Nucleus accumbens (tissue), 56 donors: Measurements from ENCODE around the gene PCDHGA6.
"Not testable (repeated sequence)": the region's sequence is repeated elsewhere in the genome, so short reads cannot be mapped to it uniquely, and the experiment has no call there.

Experiments
- DNase-seq, 56 donors: peaks; one replicate each; lab custom pipeline; 2025; lab: John Stamatoyannopoulos, UW

The PCDHGA6 gene

DNA sequence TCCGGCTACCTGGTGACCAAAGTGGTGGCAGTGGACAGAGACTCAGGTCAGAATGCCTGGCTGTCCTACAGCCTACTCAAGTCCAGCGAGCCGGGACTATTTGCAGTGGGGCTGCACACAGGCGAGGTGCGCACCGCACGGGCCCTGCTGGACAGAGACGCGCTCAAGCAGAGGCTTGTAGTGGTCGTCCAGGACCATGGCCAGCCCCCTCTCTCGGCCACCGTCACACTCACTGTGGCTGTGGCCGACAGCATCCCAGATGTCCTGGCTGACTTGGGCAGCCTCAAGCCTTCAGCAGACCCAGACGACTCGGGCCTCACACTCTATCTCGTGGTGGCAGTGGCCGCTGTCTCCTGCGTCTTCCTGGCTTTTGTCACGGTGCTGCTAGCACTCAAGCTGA is 16.7 kb upstream of the PCDHGA6 start:
- DNase-seq = no peak

DNA sequence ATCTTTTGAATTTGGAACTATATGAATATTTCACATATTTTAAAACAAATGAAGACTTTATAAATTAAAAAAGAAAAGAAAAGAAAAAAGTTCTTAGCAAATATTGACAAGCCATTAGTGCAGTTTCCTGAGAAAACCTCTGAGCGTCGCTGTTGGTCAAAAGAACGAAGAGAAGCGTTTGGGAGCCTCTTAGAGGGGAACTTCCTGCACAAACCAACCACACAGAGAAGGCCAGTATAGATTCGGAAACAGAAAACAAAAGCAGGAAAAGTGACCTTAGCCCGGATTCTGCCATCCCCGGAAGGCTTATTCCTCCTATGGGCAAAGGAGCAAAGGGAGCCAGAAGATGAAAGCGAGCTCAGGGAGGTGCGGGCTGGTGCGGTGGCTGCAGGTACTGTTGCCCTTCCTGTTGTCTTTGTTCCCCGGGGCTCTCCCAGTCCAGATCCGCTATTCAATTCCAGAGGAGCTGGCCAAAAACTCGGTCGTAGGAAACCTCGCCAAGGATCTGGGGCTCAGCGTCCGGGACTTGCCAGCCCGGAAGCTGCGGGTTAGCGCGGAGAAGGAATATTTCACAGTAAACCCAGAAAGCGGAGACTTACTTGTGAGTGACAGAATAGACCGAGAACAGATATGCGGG is 13.8 kb upstream of the PCDHGA6 start, which contains the start of gene PCDHGB2:
Gene PCDHGB2 (plus strand): TSS at position 205 of the 637 bp plus-strand sequence. CDS start 142 bp downstream, at position 347.
- peak in 1 of 56 donors; percentile 5 for DNase-seq

DNA sequence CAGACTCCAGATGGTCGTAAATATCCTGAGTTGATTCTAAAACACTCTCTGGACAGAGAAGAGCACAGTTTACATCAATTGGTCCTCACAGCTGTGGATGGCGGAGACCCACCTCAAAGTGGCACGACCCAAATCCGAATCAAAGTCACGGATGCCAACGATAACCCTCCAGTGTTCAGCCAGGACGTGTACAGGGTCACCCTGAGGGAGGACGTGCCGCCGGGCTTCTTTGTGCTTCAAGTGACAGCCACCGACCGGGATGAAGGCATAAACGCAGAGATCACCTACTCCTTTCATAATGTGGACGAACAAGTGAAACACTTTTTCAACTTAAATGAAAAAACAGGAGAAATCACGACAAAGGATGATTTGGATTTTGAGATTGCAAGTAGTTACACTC is 13.0 kb upstream of the PCDHGA6 start:
- no peak for DNase-seq

GRCh38 chr5:141362719-141363118 is 11.0 kb upstream of the PCDHGA6 start:
- no peak for DNase-seq

DNA sequence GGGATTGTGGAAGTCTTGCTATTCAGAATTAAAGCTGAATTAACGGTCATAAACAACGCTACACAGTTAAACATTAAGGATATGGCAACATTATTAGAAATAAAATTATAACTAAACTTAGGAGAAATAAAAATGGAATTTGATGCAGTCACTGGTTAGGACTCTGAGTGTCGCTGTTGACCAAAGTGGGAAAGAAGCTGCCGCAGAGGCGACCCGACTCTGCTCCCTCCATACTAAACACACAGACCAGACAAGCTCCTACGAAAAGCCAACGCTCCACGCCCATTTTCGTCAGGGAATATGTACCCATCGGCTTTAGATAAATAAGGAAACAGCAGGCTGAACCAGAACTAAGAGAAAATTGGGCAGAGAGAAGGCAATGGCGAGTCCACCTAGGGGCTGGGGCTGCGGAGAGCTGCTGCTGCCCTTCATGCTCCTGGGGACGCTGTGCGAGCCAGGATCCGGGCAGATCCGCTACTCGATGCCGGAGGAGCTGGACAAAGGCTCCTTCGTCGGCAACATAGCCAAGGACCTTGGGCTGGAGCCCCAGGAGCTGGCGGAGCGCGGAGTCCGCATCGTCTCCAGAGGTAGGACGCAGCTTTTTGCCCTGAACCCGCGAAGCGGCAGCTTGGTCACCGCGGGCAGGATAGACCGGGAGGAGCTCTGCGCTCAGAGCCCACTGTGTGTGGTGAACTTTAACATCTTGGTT is 9.6 kb upstream of the PCDHGA6 start, which contains the start of gene PCDHGA5:
Gene PCDHGA5 (plus strand): TSS at position 211 of the 709 bp plus-strand sequence. CDS start 169 bp downstream, at position 380.
- DNase-seq = no peak

DNA sequence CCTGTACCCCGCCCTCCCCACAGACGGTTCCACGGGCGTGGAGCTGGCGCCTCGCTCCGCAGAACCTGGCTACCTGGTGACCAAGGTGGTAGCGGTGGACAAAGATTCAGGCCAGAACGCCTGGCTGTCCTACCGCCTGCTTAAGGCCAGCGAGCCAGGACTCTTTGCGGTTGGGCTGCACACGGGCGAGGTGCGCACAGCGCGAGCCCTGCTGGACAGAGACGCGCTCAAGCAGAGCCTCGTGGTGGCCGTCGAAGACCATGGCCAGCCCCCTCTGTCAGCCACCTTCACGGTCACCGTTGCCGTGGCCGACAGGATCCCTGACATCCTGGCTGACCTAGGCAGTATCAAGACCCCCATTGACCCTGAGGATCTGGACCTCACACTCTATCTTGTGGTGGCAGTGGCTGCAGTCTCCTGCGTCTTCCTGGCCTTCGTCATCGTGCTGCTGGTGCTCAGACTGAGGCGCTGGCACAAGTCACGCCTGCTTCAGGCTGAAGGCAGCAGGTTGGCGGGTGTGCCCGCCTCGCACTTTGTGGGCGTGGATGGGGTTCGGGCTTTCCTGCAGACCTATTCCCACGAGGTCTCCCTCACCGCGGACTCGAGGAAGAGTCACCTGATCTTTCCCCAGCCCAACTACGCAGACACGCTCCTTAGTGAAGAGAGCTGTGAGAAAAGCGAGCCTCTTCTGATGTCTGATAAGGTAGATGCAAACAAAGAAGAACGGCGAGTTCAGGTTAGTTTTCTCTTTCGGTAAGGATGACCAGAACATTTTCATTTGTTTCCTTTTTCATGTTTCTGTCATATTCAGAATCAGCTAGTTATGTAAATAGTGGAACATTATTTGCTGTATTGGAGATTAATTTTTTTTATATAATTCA is 7.4 kb upstream of the PCDHGA6 start:
- no peak for DNase-seq

- DNase-seq = peak in 1 of 56 donors; percentile 16
These were observed 3.5 kb upstream of the PCDHGA6 start, which contains the start of gene PCDHGB3 for GRCh38 chr5:141369994-141370848. PCDHGB3 (plus strand) TSS chr5:141370242; CDS start chr5:141370395, 153 bp downstream.

DNA sequence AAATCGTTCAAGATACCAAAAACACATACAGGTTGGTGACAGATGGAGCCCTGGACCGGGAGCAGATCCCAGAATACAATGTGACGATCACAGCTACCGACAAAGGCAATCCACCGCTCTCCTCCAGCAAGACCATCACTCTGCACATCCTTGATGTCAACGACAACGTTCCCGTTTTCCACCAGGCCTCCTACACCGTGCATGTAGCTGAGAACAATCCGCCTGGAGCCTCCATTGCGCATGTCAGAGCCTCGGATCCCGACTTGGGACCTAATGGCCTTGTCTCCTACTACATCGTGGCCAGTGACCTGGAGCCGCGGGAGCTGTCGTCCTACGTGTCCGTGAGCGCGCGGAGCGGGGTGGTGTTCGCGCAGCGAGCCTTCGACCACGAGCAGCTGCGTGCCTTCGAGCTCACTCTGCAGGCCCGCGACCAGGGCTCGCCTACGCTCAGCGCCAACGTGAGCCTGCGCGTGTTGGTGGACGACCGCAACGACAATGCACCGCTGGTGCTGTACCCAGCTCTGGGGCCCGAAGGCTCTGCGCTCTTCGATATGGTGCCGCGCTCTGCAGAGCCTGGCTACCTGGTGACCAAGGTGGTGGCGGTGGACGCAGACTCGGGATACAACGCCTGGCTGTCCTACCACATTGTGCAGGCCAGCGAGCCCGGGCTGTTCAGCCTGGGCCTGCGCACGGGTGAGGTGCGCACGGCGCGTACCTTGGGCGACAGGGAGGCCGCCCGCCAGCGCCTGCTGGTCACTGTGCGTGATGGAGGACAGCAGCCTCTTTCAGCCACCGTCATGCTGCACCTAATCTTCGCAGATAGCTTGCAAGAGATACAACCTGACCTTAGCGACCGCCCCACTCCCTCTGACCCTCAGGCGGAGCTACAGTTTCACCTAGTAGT is 1.9 kb upstream of the PCDHGA6 start:
- DNase-seq = no peak

DNA sequence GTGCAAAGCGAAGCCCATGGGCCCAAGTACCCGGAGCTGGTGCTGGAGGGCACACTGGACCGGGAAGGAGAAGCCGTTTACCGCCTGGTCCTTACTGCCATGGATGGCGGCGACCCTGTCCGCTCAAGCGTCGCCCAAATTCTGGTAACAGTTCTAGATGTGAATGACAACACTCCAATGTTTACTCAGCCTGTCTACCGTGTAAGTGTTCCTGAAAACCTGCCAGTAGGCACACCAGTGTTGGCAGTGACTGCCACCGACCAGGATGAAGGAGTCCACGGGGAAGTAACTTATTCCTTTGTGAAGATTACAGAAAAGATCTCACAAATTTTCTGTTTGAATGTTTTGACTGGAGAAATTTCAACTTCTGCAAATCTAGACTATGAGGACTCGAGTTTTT is 936 bp downstream of the PCDHGA6 start:
- no peak for DNase-seq

DNA sequence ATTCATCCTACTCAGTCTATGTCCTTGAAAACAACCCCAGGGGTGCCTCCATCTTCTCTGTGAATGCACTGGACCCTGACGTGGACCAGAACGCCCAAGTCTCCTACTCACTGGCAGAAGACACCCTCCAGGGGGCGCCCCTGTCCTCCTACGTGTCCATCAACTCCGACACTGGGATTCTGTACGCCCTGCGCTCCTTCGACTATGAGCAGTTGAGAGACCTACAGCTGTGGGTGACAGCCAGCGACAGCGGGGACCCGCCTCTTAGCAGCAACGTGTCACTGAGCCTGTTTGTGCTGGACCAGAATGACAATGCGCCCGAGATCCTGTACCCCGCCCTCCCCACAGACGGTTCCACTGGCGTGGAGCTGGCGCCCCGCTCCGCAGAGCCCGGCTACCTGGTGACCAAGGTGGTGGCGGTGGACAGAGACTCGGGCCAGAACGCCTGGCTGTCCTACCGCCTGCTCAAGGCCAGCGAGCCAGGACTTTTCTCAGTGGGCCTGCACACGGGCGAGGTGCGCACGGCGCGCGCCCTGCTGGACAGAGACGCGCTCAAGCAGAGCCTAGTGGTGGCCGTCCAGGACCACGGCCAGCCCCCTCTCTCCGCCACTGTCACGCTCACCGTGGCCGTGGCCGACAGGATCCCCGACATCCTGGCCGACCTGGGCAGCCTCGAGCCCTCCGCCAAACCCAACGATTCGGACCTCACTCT is 1.9 kb downstream of the PCDHGA6 start:
- DNase-seq = not testable (repeated sequence)

DNA sequence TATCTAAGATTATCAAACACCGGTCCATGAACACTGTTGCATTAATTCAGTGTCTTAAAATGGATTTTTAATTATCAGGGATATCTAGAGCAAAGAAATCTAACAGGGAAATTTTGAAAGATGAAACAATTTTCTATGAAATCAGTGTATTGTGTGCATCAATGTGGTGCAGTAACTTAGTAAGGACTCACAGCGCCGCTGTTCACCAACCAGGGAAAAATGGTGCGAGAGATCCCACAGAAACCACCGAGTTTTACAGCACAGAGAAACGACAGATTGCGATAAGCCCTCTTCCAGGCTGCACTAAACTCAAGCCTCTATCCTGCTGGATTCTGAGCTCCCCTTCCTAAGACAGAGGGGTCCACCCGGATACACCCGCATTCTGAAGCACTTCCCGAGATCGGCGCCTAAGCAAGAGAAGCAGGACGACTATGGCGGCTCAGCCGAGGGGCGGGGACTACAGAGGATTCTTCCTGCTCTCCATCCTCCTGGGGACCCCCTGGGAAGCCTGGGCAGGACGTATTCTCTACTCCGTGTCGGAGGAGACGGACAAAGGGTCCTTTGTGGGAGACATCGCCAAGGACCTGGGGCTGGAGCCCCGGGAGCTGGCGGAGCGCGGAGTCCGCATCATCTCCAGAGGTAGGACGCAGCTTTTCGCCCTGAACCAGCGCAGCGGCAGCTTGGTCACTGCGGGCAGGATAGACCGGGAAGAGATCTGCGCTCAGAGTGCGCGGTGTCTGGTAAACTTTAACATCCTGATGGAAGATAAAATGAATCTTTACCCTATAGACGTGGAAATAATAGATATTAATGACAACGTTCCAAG is 9.0 kb downstream of the PCDHGA6 start, which contains the start of gene PCDHGA7:
Gene PCDHGA7 (plus strand): TSS at position 274 of the 826 bp plus-strand sequence. CDS start 158 bp downstream, at position 432.
- no peak for DNase-seq

- no peak for DNase-seq
These were observed 9.7 kb downstream of the PCDHGA6 start for GRCh38 chr5:141383345-141383744.

GRCh38 chr5:141384471-141385267 is 11.0 kb downstream of the PCDHGA6 start:
- no peak for DNase-seq

DNA sequence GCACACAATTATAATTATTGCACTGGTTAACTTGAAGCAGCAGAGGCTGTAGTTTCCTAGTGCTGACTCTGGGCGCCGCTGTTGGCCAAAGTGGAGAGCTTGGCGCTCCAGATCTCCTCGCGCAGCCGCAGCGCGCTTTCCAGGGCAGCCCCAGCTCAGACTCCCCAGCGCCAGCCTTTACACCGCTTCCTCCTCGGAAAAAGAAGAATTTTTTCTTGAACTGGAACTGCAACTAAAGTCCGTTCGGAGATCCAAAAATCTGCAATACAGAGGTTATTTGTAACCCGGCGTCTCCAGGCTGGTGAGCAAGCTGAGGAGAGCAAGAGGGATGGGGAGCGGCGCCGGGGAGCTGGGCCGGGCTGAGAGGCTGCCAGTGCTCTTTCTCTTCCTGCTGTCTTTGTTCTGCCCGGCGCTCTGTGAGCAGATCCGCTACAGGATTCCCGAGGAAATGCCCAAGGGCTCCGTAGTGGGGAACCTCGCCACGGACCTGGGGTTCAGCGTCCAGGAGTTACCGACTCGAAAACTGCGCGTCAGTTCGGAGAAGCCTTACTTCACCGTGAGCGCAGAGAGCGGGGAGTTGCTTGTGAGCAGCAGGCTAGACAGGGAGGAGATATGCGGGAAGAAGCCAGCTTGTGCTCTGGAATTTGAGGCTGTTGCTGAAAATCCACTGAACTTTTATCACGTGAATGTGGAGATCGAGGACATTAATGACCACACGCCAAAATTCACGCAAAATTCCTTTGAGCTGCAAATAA is 14.0 kb downstream of the PCDHGA6 start, which contains the start of gene PCDHGB4:
Gene PCDHGB4 (plus strand): TSS at position 142 of the 755 bp plus-strand sequence. CDS start 187 bp downstream, at position 329.
- not testable (repeated sequence) for DNase-seq

DNA sequence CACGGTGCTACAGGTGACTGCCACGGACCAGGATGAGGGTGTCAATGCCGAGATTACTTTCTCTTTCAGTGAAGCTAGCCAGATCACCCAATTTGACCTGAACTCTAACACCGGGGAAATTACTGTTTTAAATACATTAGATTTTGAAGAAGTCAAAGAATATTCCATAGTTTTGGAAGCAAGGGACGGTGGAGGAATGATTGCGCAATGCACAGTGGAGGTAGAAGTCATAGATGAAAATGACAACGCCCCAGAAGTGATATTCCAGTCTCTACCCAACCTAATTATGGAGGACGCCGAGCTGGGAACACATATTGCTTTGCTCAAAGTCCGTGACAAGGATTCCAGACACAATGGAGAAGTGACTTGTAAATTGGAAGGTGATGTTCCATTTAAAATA is 15.0 kb downstream of the PCDHGA6 start:
- no peak for DNase-seq
